ENCODE results near the gene HMGCL.

DNA sequence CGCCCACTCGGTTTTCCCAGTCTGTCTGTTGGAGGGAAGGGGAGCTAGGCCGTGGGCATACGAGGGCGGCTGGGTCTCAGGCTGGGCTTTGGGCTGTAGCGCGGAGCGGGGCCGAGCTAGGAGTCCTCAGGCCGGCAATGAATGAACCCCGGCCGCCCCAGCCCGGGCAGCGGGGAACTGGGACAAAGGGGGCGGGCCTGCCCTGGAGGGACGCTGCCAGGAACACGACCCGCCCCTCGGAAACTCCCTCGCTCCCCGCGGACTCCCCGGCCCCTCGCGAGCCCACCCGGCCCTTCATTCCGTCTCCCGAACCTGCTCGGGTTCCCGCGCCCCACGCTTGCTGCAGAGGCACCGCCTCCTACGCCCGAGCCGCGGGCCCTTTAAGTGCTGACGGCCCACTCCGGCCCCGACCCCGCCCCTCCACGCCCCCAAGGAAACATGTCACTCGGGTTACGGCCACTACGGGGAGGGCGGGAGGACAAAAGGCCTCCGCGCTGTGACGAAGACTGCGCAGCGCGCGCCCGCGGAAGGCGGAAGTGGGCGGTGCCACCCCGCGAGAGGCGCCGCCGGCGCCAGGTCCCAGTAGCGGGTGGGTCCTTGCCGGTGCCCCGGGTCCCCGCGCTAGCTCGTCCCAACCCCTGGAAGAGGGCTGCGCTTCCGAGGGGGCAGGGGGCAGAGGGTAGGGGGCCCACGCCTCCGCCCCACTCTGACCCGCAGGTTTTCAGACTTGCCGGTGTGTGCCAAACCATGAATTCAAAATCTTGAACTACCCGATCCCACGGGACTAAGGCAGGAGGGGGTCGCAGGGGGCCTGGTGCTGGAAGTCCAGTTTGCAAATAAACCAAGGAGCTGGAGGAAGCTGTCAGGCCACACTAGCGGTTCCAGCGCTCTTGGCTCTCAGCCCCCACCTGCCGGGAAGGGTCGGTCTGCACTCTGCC, 24.6 kb downstream of the HMGCL start, which contains the start of gene GALE:
- TF ChIP-seq EP300 (IDR thresholded peaks at IDR 0.05) (peak in 1 of 4 donors; percentile 94), POLR2A (IDR thresholded peaks at IDR 0.05) (peak in 3 of 4 donors; percentile 55 to 90 (median 60)), POLR2AphosphoS5 (IDR thresholded peaks at IDR 0.05) (peak; percentile 96 to 97)
